Endothelial cell of umbilical vein (primary cell): ENCODE measurements around the gene IBTK. TPM values are rescaled to one million over a fixed set of nuclear protein-coding genes. Genes with fewer than 3 reads are reported as not detected.

Experiments
- BruUV-seq: library from RNA; stranded (reverse); fragments of 400-500 nt; replicated peaks from 2 replicates; lab custom pipeline; 2021; lab: Mats Ljungman, UMichigan
- CTCF ChIA-PET: fragments of 300-600, 350-600 bp; sonication (Branson Sonifier 250); formaldehyde crosslinking; loops from one replicate; lab custom pipeline; 2021; ENCODE audit warnings: antibody characterized with exemption, inconsistent platforms; lab: Charles Lee
- POLR2A ChIA-PET: fragments of 300-600, 350-600 bp; sonication (Branson Sonifier 250); formaldehyde crosslinking; loops from one replicate; lab custom pipeline; 2021; ENCODE audit warnings: antibody characterized with exemption, inconsistent platforms; lab: Charles Lee
- DNase-seq: peaks from one replicate; pipeline ENCODE4 v3.0.0-alpha.2; 2011; ENCODE audit warnings: low read depth, low spot score
- FAIRE-seq: peaks from 2 replicates; lab custom pipeline; 2011; peaks lifted over from hg19 to GRCh38; lab: Jason Lieb, UNC
- H2AFZ ChIP-seq: 2 replicates; pipeline ENCODE4 v1.6.0; 2012; ENCODE audit warnings: low read depth, low read length, control low read depth, inconsistent platforms
- H3K27ac ChIP-seq: 2 replicates; pipeline ENCODE4 v1.5.1; 2011; ENCODE audit warnings: low read depth, mild to moderate bottlenecking, control low read depth, low read length, moderate library complexity; ENCODE audit not compliant: insufficient read depth
- H3K27me3 ChIP-seq, 2 experiments: 2 replicates each; pipeline versions ENCODE4 v1.6.0 to v1.6.1; 2011; ENCODE audit warnings: low read length in 2 of 2, mixed read lengths in 1 of 2; ENCODE audit not compliant: control insufficient read depth in 2 of 2, insufficient read depth in 2 of 2
- H3K36me3 ChIP-seq, 2 experiments: 2 replicates in 1 of 2; 3 replicates in 1 of 2; pipeline ENCODE4 v1.5.1; 2011; ENCODE audit warnings: low read length in 2 of 2, mild to moderate bottlenecking in 1 of 2, moderate library complexity in 1 of 2; ENCODE audit not compliant: control insufficient read depth in 2 of 2, insufficient read depth in 2 of 2; ENCODE audit errors: extremely low read depth in 1 of 2
- H3K4me1 ChIP-seq: 3 replicates; pipeline ENCODE4 v1.5.1; 2011; ENCODE audit warnings: mild to moderate bottlenecking, low read length; ENCODE audit not compliant: control insufficient read depth, insufficient read depth; ENCODE audit errors: extremely low read depth
- H3K4me2 ChIP-seq: 2 replicates; pipeline ENCODE4 v1.6.1; 2011; ENCODE audit warnings: low read length, control low read depth, mixed read lengths; ENCODE audit not compliant: insufficient read depth
- H3K4me3 ChIP-seq, 3 experiments: fragments of 200-600 bp in 1 of 3; sonication (generic), shearing (Covaris generic) in 1 of 3; replicated peaks in 1 of 3; 2 replicates each; pipeline ENCODE4 v1.5.1; 2011 to 2016; ENCODE audit warnings: control low read depth in 3 of 3, low read length in 3 of 3, mild to moderate bottlenecking in 2 of 3, inconsistent platforms in 1 of 3, low read depth in 1 of 3, moderate library complexity in 1 of 3; ENCODE audit not compliant: insufficient read depth in 1 of 3
- H3K79me2 ChIP-seq: 2 replicates; pipeline ENCODE4 v1.6.0; 2012; ENCODE audit warnings: low read length, inconsistent platforms; ENCODE audit not compliant: control insufficient read depth, insufficient read depth
- H3K9ac ChIP-seq: replicated peaks from 2 replicates; pipeline ENCODE3; 2011; ENCODE audit warnings: low read length, control low read depth; ENCODE audit not compliant: insufficient read depth; ENCODE audit errors: extremely low read depth
- H3K9me1 ChIP-seq: replicated peaks from 3 replicates; pipeline ENCODE4 v1.6.0; 2011; ENCODE audit warnings: mild to moderate bottlenecking, low read length; ENCODE audit not compliant: control insufficient read depth, insufficient read depth; ENCODE audit errors: extremely low read depth
- H3K9me3 ChIP-seq: replicated peaks from 2 replicates; pipeline ENCODE4 v1.5.1; 2012; ENCODE audit warnings: low read length, inconsistent platforms; ENCODE audit not compliant: control insufficient read depth, insufficient read depth
- H4K20me1 ChIP-seq: replicated peaks from 2 replicates; pipeline ENCODE3; 2011; ENCODE audit warnings: mild to moderate bottlenecking, low read length; ENCODE audit not compliant: control insufficient read depth, insufficient read depth; ENCODE audit errors: extremely low read depth
- EZH2 ChIP-seq: IDR thresholded peaks from 2 replicates; pipeline ENCODE4 v1.6.1; 2012; ENCODE audit warnings: borderline replicate concordance, low read depth, mild to moderate bottlenecking, moderate library complexity, low read length, inconsistent platforms; ENCODE audit not compliant: severe bottlenecking
- FOS ChIP-seq: IDR thresholded peaks from 2 replicates; pipeline ENCODE4 v1.6.1; 2011; ENCODE audit warnings: mild to moderate bottlenecking, low read length, moderate library complexity, borderline replicate concordance; ENCODE audit not compliant: insufficient read depth
- GATA2 ChIP-seq: IDR thresholded peaks from 2 replicates; pipeline ENCODE4 v1.7.0; 2011; ENCODE audit warnings: low read depth, mild to moderate bottlenecking, moderate library complexity, mixed read lengths, low read length; ENCODE audit not compliant: insufficient read length, insufficient read depth
- JUN ChIP-seq: IDR thresholded peaks from 2 replicates; pipeline ENCODE4 v1.6.1; 2011; ENCODE audit warnings: borderline replicate concordance, low read depth; ENCODE audit not compliant: insufficient read length, insufficient read depth
- MAX ChIP-seq: IDR thresholded peaks from 2 replicates; pipeline ENCODE4 v1.6.1; 2011; ENCODE audit not compliant: insufficient read depth, insufficient read length
- MYC ChIP-seq: IDR thresholded peaks from one replicate; pipeline ENCODE4 v1.6.1; 2011; ENCODE audit warnings: mild to moderate bottlenecking, low read depth, low read length
- POLR2A ChIP-seq: IDR thresholded peaks from 2 replicates; pipeline ENCODE4 v1.6.1; 2012; ENCODE audit warnings: low read depth, mild to moderate bottlenecking, control low read depth, low read length
- POLR2AphosphoS5 ChIP-seq: IDR thresholded peaks from 2 replicates; pipeline ENCODE4 v1.6.1; 2012; ENCODE audit warnings: low read depth, mild to moderate bottlenecking, control low read depth, low read length, moderate library complexity; ENCODE audit not compliant: insufficient read depth
- dilution Hi-C: fragments of 300-500 bp; cut with MboI; formaldehyde crosslinking; loops from one replicate; pipeline ENCODE4 v1.15.0; 2019; ENCODE audit warnings: low sequenced_read_pairs; ENCODE audit not compliant: extremely low pct_ligation_motif_present
- intact Hi-C: fragments of 100-400 bp; cut with micrococcal nuclease; formaldehyde crosslinking; loops from one replicate; pipeline ENCODE4 v1.10.0; 2022
- polyA plus RNA-seq, 4 experiments: library from polyadenylated mRNA; depleted of rRNA in 3 of 4; stranded (reverse) in 3 of 4; unstranded in 1 of 4; fragments of >200 nt; gene quantifications; 2 replicates each; pipeline versions ENCODE4 v1.2.1 to v1.2.3, GENCODE V29; 2011 to 2012; ENCODE audit warnings: missing spikeins in 1 of 4
- total RNA-seq: library from RNA; stranded (reverse); gene quantifications from 2 replicates; pipeline ENCODE4 v1.2.3, GENCODE V29; 2021
- TF ChIP-seq, protein P1 (sequence below), 2 donors: IDR thresholded peaks; 1 replicate in 1 of 2; 2 replicates in 1 of 2; pipeline ENCODE4 v1.5.1; 2011; ENCODE audit warnings: low read length in 2 of 2, mild to moderate bottlenecking in 2 of 2, moderate library complexity in 2 of 2, control low read depth in 1 of 2, inconsistent platforms in 1 of 2, low read depth in 1 of 2; ENCODE audit not compliant: insufficient read depth in 1 of 2; ENCODE audit errors: extremely low read depth in 1 of 2

Gene IBTK
- total and polyA plus RNA-seq, 2 donors (not counting 3 experiments of a cell fraction or from before 2014, with no cell fraction given), result 6.7 to 30.5 TPM

GRCh38 chr6:82240186-82240585 is 7.4 kb downstream of the IBTK start:
- intact Hi-C loops, result loop anchor here (10.0 kb wide), 2 partner anchors 955 to 1195 kb away; partner anchors contain the start of genes ME1, PGM3 and RWDD2A
- no peak overlapping the region for H3K4me3 ChIP-seq
- ChIA-PET POLR2A (no interaction called here), CTCF (no interaction called here)
- H2AFZ ChIP-seq, result no peak overlapping the region
- no peaks in the 10 kb centered on the region for H4K20me1 ChIP-seq
- no peak overlapping the region for H3K4me2 ChIP-seq
- H3K27me3 ChIP-seq, result no peaks in the 10 kb centered on the region
- dilution Hi-C loops, result no loop called here
- no peak overlapping the region for H3K9ac ChIP-seq
- H3K27ac ChIP-seq, result no peak overlapping the region
- DNase-seq (no peak), FAIRE-seq (no peak)
- no peak for TF ChIP-seq JUN
- no peak for TF ChIP-seq GATA2
- no peak for TF ChIP-seq FOS
- TF ChIP-seq EZH2, result no peak
- no peak for TF ChIP-seq MYC
- no peak for TF ChIP-seq MAX
- no peak for TF ChIP-seq POLR2A
- no peak for TF ChIP-seq POLR2AphosphoS5
- TF ChIP-seq, protein P1, sequence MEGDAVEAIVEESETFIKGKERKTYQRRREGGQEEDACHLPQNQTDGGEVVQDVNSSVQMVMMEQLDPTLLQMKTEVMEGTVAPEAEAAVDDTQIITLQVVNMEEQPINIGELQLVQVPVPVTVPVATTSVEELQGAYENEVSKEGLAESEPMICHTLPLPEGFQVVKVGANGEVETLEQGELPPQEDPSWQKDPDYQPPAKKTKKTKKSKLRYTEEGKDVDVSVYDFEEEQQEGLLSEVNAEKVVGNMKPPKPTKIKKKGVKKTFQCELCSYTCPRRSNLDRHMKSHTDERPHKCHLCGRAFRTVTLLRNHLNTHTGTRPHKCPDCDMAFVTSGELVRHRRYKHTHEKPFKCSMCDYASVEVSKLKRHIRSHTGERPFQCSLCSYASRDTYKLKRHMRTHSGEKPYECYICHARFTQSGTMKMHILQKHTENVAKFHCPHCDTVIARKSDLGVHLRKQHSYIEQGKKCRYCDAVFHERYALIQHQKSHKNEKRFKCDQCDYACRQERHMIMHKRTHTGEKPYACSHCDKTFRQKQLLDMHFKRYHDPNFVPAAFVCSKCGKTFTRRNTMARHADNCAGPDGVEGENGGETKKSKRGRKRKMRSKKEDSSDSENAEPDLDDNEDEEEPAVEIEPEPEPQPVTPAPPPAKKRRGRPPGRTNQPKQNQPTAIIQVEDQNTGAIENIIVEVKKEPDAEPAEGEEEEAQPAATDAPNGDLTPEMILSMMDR (IDR thresholded peaks at IDR 0.05; ENCODE audit: extremely low read depth in 1 of 2, insufficient read depth in 1 of 2, low read depth in 1 of 2, low read length in 2 of 2), result no peak
- H3K9me3 ChIP-seq, result no peaks in the 10 kb centered on the region
- peaks cover 0 to 3% of the 10 kb centered on the region in 2 experiments for H3K36me3 ChIP-seq
- H3K9me1 ChIP-seq, result no peaks in the 10 kb centered on the region
- no TSS peak for BruUV-seq
- peaks cover 16% of the 10 kb centered on the region for H3K4me1 ChIP-seq
- H3K79me2 ChIP-seq, result peaks cover 67% of the 10 kb centered on the region
